ENCODE results near the gene SIRT7.

- TF ChIP-seq CTCF (IDR thresholded peaks at IDR 0.05): no peak
- TF ChIP-seq POLR2A (IDR thresholded peaks at IDR 0.05): no peak
Observed at GRCh38 chr17:81939218-81939617, 21.2 kb upstream of the SIRT7 start.
